Ascending aorta (tissue), 2 donors: ENCODE measurements around the gene HOXB3. TPM values are rescaled to one million over a fixed set of nuclear protein-coding genes. Genes with fewer than 3 reads are reported as not detected.

Experiments used
- DNase-seq, 2 donors: peaks; one replicate each; pipeline ENCODE4 v3.0.0-alpha.2; 2019; ENCODE audit warnings: low spot score in 2 of 2
- H3K27ac ChIP-seq, 2 donors: fragments of 200-600 bp; sonication (generic); one replicate each; pipeline ENCODE4 v1.5.1; 2016 to 2017; ENCODE audit warnings: mild to moderate bottlenecking in 1 of 2
- H3K27me3 ChIP-seq: fragments of 200-600 bp; sonication (generic); one replicate; pipeline ENCODE4 v1.5.1; 2017
- H3K36me3 ChIP-seq, 2 donors: fragments of 200-600 bp; sonication (generic); one replicate each; pipeline ENCODE4 v1.5.1; 2016
- H3K4me1 ChIP-seq, 2 donors: fragments of 200-600 bp; sonication (generic); one replicate each; pipeline ENCODE4 v1.5.1; 2016 to 2017; ENCODE audit warnings: mild to moderate bottlenecking in 1 of 2
- H3K4me3 ChIP-seq, 2 donors: fragments of 200-600 bp; sonication (generic); one replicate each; pipeline ENCODE4 v1.5.1; 2016 to 2017; ENCODE audit warnings: mild to moderate bottlenecking in 1 of 2
- H3K9me3 ChIP-seq, 2 donors: fragments of 200-600 bp; sonication (generic); one replicate each; pipeline ENCODE4 v1.5.1; 2016
- intact Hi-C: fragments of 100-400 bp; cut with DNase I; formaldehyde crosslinking; loops from one replicate; pipeline ENCODE4 v1.15.1; 2023
- total RNA-seq: library from RNA; depleted of rRNA; stranded (reverse); fragments of >200 nt; gene quantifications from one replicate; pipeline ENCODE4 v1.1.0, GENCODE V29; 2016
- TF ChIP-seq, protein P1 (sequence below), 3 experiments: fragments of 200-600 bp in 2 of 3; fragments of 450-650 bp in 1 of 3; sonication (generic) in 2 of 3; IDR thresholded peaks; one replicate each; pipeline ENCODE4 v1.5.1; 2016 to 2019; ENCODE audit warnings: antibody characterized with exemption in 3 of 3, mild to moderate bottlenecking in 1 of 3, moderate library complexity in 1 of 3

The HOXB3 gene
- total RNA-seq, 1 donor from 2014 or later = 19.3 TPM

DNA sequence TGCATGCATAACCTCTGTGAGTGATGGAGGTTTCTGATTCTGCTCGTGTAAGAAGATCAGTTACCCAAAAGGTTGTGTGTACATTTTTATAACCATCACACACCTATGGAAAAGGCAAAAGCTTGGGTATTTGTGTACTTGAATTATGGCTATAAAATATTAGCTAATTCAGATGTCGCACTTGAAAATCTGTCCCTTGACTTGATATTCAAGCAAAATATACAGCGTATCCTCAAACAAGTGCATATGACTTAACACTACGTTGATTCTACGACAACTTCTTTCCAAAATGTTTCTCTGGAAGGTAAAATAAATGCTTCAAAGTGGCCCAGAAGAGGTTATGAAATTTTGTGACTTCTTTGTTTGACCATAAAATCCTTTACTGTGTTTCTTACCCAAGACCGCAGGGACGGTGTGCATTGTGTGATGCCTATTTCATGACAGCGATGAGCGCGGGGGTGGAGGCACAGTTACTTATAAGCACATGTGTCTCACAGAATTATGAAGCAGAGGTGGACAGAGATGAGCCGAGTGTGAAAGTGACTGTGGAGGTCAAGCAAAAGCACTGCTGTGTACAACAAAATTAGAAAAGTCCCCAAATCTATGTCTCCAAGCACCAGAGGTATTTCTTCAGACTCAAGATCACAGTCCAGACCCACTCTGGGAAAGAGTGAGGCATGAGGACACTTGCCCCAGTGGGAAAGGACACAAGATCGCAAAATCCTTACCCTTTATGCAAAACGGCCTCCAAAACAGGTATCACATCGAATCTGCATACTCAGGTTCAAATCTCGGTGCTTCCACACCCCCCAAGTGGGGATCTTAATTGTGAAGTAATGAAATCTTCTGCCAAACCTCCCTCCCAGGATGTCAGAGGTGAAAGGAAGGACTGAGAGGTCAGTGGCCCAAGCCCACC is 40.2 kb upstream of the HOXB3 start:
- Histone ChIP-seq H3K4me3 (no peak overlapping the region), H3K36me3 (no peaks in the 10 kb centered on the region), H3K27ac (no peak overlapping the region), H3K4me1 (peaks cover 10 to 17% of the 10 kb centered on the region in 2 donors), H3K27me3 (peaks cover 29% of the 10 kb centered on the region), H3K9me3 (no peaks in the 10 kb centered on the region)
- DNase-seq = no peak
- intact Hi-C loops = no loop called here
- TF ChIP-seq, protein P1, sequence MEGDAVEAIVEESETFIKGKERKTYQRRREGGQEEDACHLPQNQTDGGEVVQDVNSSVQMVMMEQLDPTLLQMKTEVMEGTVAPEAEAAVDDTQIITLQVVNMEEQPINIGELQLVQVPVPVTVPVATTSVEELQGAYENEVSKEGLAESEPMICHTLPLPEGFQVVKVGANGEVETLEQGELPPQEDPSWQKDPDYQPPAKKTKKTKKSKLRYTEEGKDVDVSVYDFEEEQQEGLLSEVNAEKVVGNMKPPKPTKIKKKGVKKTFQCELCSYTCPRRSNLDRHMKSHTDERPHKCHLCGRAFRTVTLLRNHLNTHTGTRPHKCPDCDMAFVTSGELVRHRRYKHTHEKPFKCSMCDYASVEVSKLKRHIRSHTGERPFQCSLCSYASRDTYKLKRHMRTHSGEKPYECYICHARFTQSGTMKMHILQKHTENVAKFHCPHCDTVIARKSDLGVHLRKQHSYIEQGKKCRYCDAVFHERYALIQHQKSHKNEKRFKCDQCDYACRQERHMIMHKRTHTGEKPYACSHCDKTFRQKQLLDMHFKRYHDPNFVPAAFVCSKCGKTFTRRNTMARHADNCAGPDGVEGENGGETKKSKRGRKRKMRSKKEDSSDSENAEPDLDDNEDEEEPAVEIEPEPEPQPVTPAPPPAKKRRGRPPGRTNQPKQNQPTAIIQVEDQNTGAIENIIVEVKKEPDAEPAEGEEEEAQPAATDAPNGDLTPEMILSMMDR (IDR thresholded peaks at IDR 0.05) = no peak

DNA sequence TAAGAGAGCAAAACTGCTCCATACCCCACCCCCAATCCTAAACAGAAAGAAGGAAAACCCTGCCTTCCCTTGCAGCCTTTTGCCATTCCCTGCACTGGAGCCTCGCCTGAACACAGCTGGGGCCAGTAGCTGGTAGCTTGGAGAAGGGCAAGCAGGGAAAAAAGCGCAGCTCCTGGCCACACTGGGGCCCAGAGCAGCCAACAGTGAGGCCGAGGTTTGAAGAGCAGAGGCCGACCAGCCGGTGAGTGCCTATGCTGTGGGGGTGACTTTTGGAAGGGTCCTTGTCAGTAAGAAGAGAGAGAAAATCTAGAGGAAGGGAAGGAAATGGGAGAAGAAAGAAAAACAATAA is 39.3 kb upstream of the HOXB3 start:
- no peak for DNase-seq
- H3K27ac ChIP-seq = no peak overlapping the region
- intact Hi-C loops = no loop called here
- H3K4me1 ChIP-seq = peaks cover 15 to 21% of the 10 kb centered on the region in 2 donors
- no peak overlapping the region for H3K4me3 ChIP-seq
- TF ChIP-seq, protein P1 (IDR thresholded peaks at IDR 0.05) = no peak
- H3K36me3 ChIP-seq = no peaks in the 10 kb centered on the region
- peaks cover 29% of the 10 kb centered on the region for H3K27me3 ChIP-seq
- no peaks in the 10 kb centered on the region for H3K9me3 ChIP-seq

DNA sequence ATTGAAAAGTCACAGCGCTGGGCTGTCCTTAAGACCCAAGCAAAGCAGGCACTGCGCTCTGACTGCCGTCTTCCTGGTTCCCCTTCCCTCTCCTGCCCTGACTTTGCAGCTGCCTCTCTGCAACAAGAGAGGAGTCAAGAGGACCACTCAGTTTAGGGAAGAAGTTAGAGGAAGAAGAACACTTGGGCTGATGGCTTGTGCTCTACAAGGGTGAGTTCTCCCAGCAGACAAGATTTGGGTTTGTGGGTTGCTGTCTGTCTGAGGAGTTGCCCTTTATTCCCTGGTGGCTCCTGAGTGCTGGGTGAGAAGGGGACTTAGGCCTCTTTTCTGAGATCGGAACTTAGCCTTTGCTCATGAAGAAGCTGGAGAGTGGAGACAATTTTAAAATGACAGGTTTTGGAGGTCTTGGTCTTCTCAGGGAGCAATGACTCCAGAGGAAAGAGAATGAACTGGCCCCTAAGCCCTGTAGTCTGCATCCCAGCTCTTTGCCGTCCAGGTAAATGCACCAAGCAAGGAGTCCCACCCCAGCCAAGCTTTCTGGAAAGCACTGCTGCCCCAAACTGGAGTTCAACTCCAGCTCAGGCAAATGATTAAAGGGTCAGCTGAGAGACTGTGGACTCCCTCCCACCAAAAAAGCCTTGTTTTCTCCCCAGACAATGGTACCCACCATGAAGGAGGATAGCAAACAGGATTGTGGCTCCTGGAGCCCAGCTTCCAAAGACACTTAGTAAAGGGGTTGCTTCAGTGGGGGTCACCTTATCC is 38.8 kb upstream of the HOXB3 start:
- Histone ChIP-seq H3K27ac (no peak overlapping the region), H3K27me3 (peaks cover 28% of the 10 kb centered on the region), H3K4me1 (peaks cover 15 to 21% of the 10 kb centered on the region in 2 donors), H3K36me3 (no peaks in the 10 kb centered on the region), H3K4me3 (no peak overlapping the region), H3K9me3 (no peaks in the 10 kb centered on the region)
- TF ChIP-seq, protein P1 (IDR thresholded peaks at IDR 0.05) = no peak
- DNase-seq = no peak
- intact Hi-C loops = no loop called here

DNA sequence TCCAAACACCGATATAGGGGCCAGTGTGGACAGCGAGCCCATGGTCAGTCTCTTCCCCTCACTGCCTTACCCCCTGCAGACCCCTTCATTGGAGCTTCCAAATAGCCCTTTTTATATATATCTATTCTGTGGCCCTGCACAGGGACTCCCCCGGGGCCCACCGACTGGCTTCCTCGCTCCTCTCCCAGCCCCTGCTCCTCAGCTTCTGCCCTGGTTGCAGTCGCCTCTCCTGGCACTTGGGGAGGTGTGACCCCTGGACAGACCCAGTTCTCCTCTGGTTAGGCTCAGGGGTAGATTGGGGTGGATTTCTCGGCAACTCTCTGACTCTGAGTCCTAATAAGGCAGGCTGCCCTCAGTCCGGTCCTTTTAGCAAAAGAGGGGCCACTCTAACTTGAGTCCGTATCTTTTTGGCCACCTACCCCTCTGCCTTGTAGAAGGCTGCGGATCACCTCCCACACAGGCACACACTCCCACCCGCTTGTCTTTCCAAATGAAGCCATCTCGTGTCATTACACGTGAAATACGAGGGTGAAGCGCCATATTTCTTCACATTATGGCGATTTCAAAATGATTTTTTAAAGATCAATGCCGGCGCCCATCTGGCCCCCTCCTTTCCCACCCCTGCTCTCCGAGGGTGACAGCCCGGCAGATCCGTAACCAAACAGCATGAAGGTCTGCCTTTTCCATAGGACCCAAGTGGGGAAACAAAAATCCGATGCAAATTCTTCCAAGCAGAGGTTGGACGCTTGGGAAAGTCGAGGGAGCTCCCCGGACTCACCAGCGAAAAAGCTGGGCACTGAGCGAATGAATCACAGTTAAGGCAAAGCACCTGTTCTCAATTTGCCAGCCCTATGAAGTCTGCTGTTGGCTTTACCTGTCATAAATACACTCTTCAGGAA is 37.8 kb upstream of the HOXB3 start:
- intact Hi-C loops = no loop called here
- DNase-seq = no peak

More for the DNA sequence above, 37.8 kb upstream of the HOXB3 start:
- Histone ChIP-seq H3K36me3 (no peaks in the 10 kb centered on the region), H3K9me3 (no peaks in the 10 kb centered on the region), H3K27me3 (peaks cover 21% of the 10 kb centered on the region), H3K4me3 (no peak overlapping the region), H3K27ac (no peak overlapping the region), H3K4me1 (peaks cover 15 to 21% of the 10 kb centered on the region in 2 donors)
- TF ChIP-seq, protein P1 (IDR thresholded peaks at IDR 0.05) = no peak
